Neuronal stem cell (in vitro differentiated cells): ENCODE results near the gene CYLC1. TPM values are rescaled to one million over a fixed set of nuclear protein-coding genes. Genes with fewer than 3 reads are reported as not detected.

ENCODE experiments used
- DNase-seq: peaks from one replicate; pipeline ENCODE4 v3.0.0-alpha.2; 2013; ENCODE audit warnings: low spot score
- H2AFZ ChIP-seq: one replicate; pipeline ENCODE4 v1.6.1; 2013; ENCODE audit warnings: mild to moderate bottlenecking, low read length, inconsistent platforms
- H2AK5ac ChIP-seq: 2 replicates; pipeline ENCODE4 v1.6.1; 2013; ENCODE audit warnings: low read depth, mild to moderate bottlenecking, inconsistent platforms, low read length, moderate library complexity, mixed read lengths
- H2BK120ac ChIP-seq: 2 replicates; pipeline ENCODE4 v1.6.1; 2013; ENCODE audit warnings: low read depth, mild to moderate bottlenecking, inconsistent platforms, low read length, moderate library complexity, mixed read lengths
- H2BK12ac ChIP-seq: one replicate; pipeline ENCODE4 v1.6.1; 2013; ENCODE audit warnings: low read length, inconsistent platforms
- H2BK15ac ChIP-seq: 2 replicates; pipeline ENCODE4 v1.6.1; 2013; ENCODE audit warnings: mild to moderate bottlenecking, low read length, inconsistent platforms, mixed read lengths
- H2BK5ac ChIP-seq: one replicate; pipeline ENCODE4 v1.6.1; 2013; ENCODE audit warnings: inconsistent platforms, mild to moderate bottlenecking, low read length, moderate library complexity
- H3K14ac ChIP-seq: one replicate; pipeline ENCODE4 v1.6.1; 2013; ENCODE audit warnings: low read length, inconsistent platforms
- H3K18ac ChIP-seq: 2 replicates; pipeline ENCODE4 v1.6.1; 2013; ENCODE audit warnings: low read length, inconsistent platforms
- H3K23ac ChIP-seq: 2 replicates; pipeline ENCODE4 v1.6.1; 2013; ENCODE audit warnings: low read depth, mild to moderate bottlenecking, mixed read lengths, low read length, inconsistent platforms; ENCODE audit not compliant: poor library complexity
- H3K27ac ChIP-seq: replicated peaks from 3 replicates; pipeline ENCODE4 v1.5.1; 2013; ENCODE audit warnings: low read length, inconsistent platforms
- H3K27me3 ChIP-seq, 3 experiments: 2 replicates each; pipeline ENCODE4 v1.6.1; 2013; ENCODE audit warnings: low read length in 3 of 3, mild to moderate bottlenecking in 2 of 3, inconsistent platforms in 1 of 3, low read depth in 1 of 3, mixed read lengths in 1 of 3, moderate library complexity in 1 of 3; ENCODE audit not compliant: control insufficient read depth in 3 of 3, insufficient read depth in 3 of 3
- H3K36me3 ChIP-seq, 2 donors: replicated peaks in 1 of 2; 2 replicates each; pipeline ENCODE4 v1.6.1; 2013; ENCODE audit warnings: low read length in 2 of 2; ENCODE audit not compliant: control insufficient read depth in 2 of 2, insufficient read depth in 2 of 2
- H3K4ac ChIP-seq: 2 replicates; pipeline ENCODE4 v1.6.1; 2013; ENCODE audit warnings: inconsistent platforms, mild to moderate bottlenecking, low read length, moderate library complexity
- H3K4me1 ChIP-seq, 2 donors: 1 replicate in 1 of 2; 2 replicates in 1 of 2; pipeline ENCODE4 v1.6.1; 2013; ENCODE audit warnings: low read length in 2 of 2, low read depth in 1 of 2; ENCODE audit not compliant: control insufficient read depth in 2 of 2, insufficient read depth in 1 of 2
- H3K4me2 ChIP-seq: one replicate; pipeline ENCODE4 v1.6.1; 2013; ENCODE audit warnings: mild to moderate bottlenecking, low read length, inconsistent platforms; ENCODE audit not compliant: insufficient read depth, poor library complexity, severe bottlenecking
- H3K4me3 ChIP-seq, 2 donors: 2 replicates each; pipeline ENCODE4 v1.5.1; 2013; ENCODE audit warnings: low read length in 2 of 2, mild to moderate bottlenecking in 2 of 2, inconsistent platforms in 1 of 2, moderate library complexity in 1 of 2
- H3K79me1 ChIP-seq: one replicate; pipeline ENCODE4 v1.6.1; 2013; ENCODE audit warnings: low read depth, mild to moderate bottlenecking, inconsistent platforms, low read length, moderate library complexity
- H3K9ac ChIP-seq: one replicate; pipeline ENCODE4 v1.6.1; 2013; ENCODE audit warnings: mild to moderate bottlenecking, low read depth, low read length, inconsistent platforms; ENCODE audit not compliant: poor library complexity
- H3K9me3 ChIP-seq, 2 donors: replicated peaks in 1 of 2; 2 replicates each; pipeline versions ENCODE3 to v1.6.1; 2013; ENCODE audit warnings: low read length in 2 of 2, mild to moderate bottlenecking in 2 of 2, inconsistent platforms in 1 of 2, low read depth in 1 of 2, mixed read lengths in 1 of 2, moderate library complexity in 1 of 2; ENCODE audit not compliant: control insufficient read depth in 2 of 2, insufficient read depth in 1 of 2
- H4K8ac ChIP-seq: one replicate; pipeline ENCODE4 v1.6.1; 2013; ENCODE audit warnings: low read depth, mild to moderate bottlenecking, inconsistent platforms, low read length, moderate library complexity
- H4K91ac ChIP-seq: one replicate; pipeline ENCODE4 v1.6.1; 2013; ENCODE audit warnings: low read length, low read depth, mild to moderate bottlenecking, inconsistent platforms; ENCODE audit not compliant: poor library complexity
- WGBS, 2 donors: extraction: QIAGEN DNeasy Blood & Tissue Kit; methylation state at CpG; one replicate each; pipeline ENCODE4 v1.1.7; 2013; ENCODE audit warnings: missing lambda C conversion rate in 2 of 2, mixed read lengths in 1 of 2; ENCODE audit not compliant: insufficient read length in 2 of 2, insufficient replicate concordance in 1 of 2; ENCODE audit errors: extremely low coverage in 2 of 2; 5-methylcytosine and 5-hydroxymethylcytosine counted together
- polyA plus RNA-seq, 2 experiments: library from polyadenylated mRNA; stranded (reverse); fragments of 200-250 nt; gene quantifications; one replicate each; pipeline ENCODE4 v1.2.3, GENCODE V29; 2013

CYLC1 gene
- 0.01 TPM for polyA plus RNA-seq (2013, experiment 1 of 2)
- 0.03 TPM for polyA plus RNA-seq (2013, experiment 2 of 2)

- Histone ChIP-seq H3K9me3 (no peaks in the 10 kb centered on the region), H2BK12ac (no peak within 1 kb of the TSS), H4K91ac (no peak within 1 kb of the TSS), H3K4ac (no peak within 1 kb of the TSS), H3K4me3 (no peak within 1 kb of the TSS), H3K4me2 (no peak within 1 kb of the TSS), H3K27ac (no peak within 1 kb of the TSS), H2AFZ (no peak within 1 kb of the TSS), H3K14ac (no peak within 1 kb of the TSS), H2BK5ac (no peak within 1 kb of the TSS), H3K36me3 (no peaks in the 10 kb centered on the region), H3K4me1 (no peaks in the 10 kb centered on the region), H3K23ac (no peak within 1 kb of the TSS), H3K18ac (no peak within 1 kb of the TSS), H3K27me3 (no peaks in the 10 kb centered on the region), H2BK120ac (no peak within 1 kb of the TSS), H4K8ac (no peak within 1 kb of the TSS), H3K9ac (no peak within 1 kb of the TSS), H3K79me1 (no peaks in the 10 kb centered on the region), H2AK5ac (no peak within 1 kb of the TSS), H2BK15ac (no peak within 1 kb of the TSS)
- no peak for DNase-seq
- no CpG with 5 or more reads among the region's 1 CpG for WGBS, 2 donors
Measured at GRCh38 chrX:83860846-83861245, at the start of gene CYLC1. CYLC1 (plus strand) TSS chrX:83861146; CDS start chrX:83861183, 37 bp downstream.

GRCh38 chrX:83819304-83819703, 41.6 kb upstream of the CYLC1 start:
- no peak overlapping the region for H3K4me2 ChIP-seq

GRCh38 chrX:83829874-83830273, 31.1 kb upstream of the CYLC1 start:
- H3K9me3 ChIP-seq, result no peaks in the 10 kb centered on the region
- no peaks in the 10 kb centered on the region for H3K79me1 ChIP-seq
- H2BK5ac ChIP-seq, result no peak overlapping the region
- H3K4me2 ChIP-seq, result no peak overlapping the region
- H3K36me3 ChIP-seq, result no peaks in the 10 kb centered on the region
- no peak for DNase-seq
- no peak overlapping the region for H2BK12ac ChIP-seq
- no peak overlapping the region for H3K14ac ChIP-seq
- no peak overlapping the region for H3K27ac ChIP-seq
- H2BK120ac ChIP-seq, result no peak overlapping the region
- H3K18ac ChIP-seq, result no peak overlapping the region
- no peak overlapping the region for H3K23ac ChIP-seq
- no peak overlapping the region for H2AFZ ChIP-seq
- no peaks in the 10 kb centered on the region for H3K27me3 ChIP-seq
- no peak overlapping the region for H3K4ac ChIP-seq
- H4K8ac ChIP-seq, result no peak overlapping the region
- H3K4me1 ChIP-seq, result no peaks in the 10 kb centered on the region
- H3K9ac ChIP-seq, result no peak overlapping the region
- H4K91ac ChIP-seq, result no peak overlapping the region
- no CpG with 5 or more reads among the region's 4 CpGs for WGBS, 2 donors
- no peak overlapping the region for H2AK5ac ChIP-seq
- no peak overlapping the region for H3K4me3 ChIP-seq
- no peak overlapping the region for H2BK15ac ChIP-seq

More at GRCh38 chrX:83819304-83819703, 41.6 kb upstream of the CYLC1 start:
- no peak for DNase-seq
- H3K9me3 ChIP-seq, result no peaks in the 10 kb centered on the region
- no peak overlapping the region for H3K4me3 ChIP-seq
- no peak overlapping the region for H3K27ac ChIP-seq
- H3K27me3 ChIP-seq, result no peaks in the 10 kb centered on the region
- H2AK5ac ChIP-seq, result no peak overlapping the region
- H3K14ac ChIP-seq, result no peak overlapping the region
- no peak overlapping the region for H3K23ac ChIP-seq
- WGBS, 2 donors, result no CpG with 5 or more reads among the region's 3 CpGs
- H3K4ac ChIP-seq, result no peak overlapping the region
- no peak overlapping the region for H3K18ac ChIP-seq
- H2AFZ ChIP-seq, result no peak overlapping the region
- H3K9ac ChIP-seq, result no peak overlapping the region
- no peak overlapping the region for H2BK120ac ChIP-seq
- no peaks in the 10 kb centered on the region for H3K4me1 ChIP-seq
- H2BK15ac ChIP-seq, result no peak overlapping the region
- no peaks in the 10 kb centered on the region for H3K79me1 ChIP-seq
- no peak overlapping the region for H2BK12ac ChIP-seq
- no peaks in the 10 kb centered on the region for H3K36me3 ChIP-seq
- H4K8ac ChIP-seq, result no peak overlapping the region
- H4K91ac ChIP-seq, result no peak overlapping the region
- no peak overlapping the region for H2BK5ac ChIP-seq

- Histone ChIP-seq H2BK12ac (no peak overlapping the region), H4K8ac (no peak overlapping the region), H2BK15ac (no peak overlapping the region), H3K4me1 (no peaks in the 10 kb centered on the region), H3K36me3 (no peaks in the 10 kb centered on the region), H3K9ac (no peak overlapping the region), H3K4ac (no peak overlapping the region), H3K4me3 (no peak overlapping the region), H3K14ac (no peak overlapping the region), H3K9me3 (no peaks in the 10 kb centered on the region), H4K91ac (no peak overlapping the region), H2BK120ac (no peak overlapping the region), H2BK5ac (no peak overlapping the region), H3K27me3 (no peaks in the 10 kb centered on the region), H3K4me2 (no peak overlapping the region), H3K23ac (no peak overlapping the region), H3K27ac (no peak overlapping the region), H2AK5ac (no peak overlapping the region), H3K79me1 (no peaks in the 10 kb centered on the region), H3K18ac (no peak overlapping the region), H2AFZ (peak overlapping the region; percentile 10)
- DNase-seq, result peak; percentile 12
- no CpG with 5 or more reads among the region's 2 CpGs for WGBS, 2 donors
Measured at GRCh38 chrX:83845397-83845796, 15.5 kb upstream of the CYLC1 start.
